GM12878 (cell line): ENCODE measurements around the gene PPP2R3C. TPM values are rescaled to one million over a fixed set of nuclear protein-coding genes. Genes with fewer than 3 reads are reported as not detected.

ENCODE experiments used
- ATAC-seq: fragments of 200-7000 bp; cut with Tn5 transposase; 3 replicates; pipeline ENCODE4 v1.9.1; 2020; ENCODE audit warnings: mild to moderate bottlenecking, moderate library complexity
- BruUV-seq: library from RNA; stranded (reverse); fragments of 400-500 nt; replicated peaks from 2 replicates; lab custom pipeline; 2021; lab: Mats Ljungman, UMichigan
- CTCF ChIA-PET: fragments of 300-600 bp; sonication (Branson Sonifier 250); formaldehyde crosslinking; extraction: SDS; loops from one replicate; lab custom pipeline; 2021; ENCODE audit warnings: inconsistent platforms; lab: Yijun Ruan, JAX
- POLR2A ChIA-PET: fragments of 350-600 bp; formaldehyde crosslinking; extraction: SDS; loops from one replicate; lab custom pipeline; 2021; ENCODE audit warnings: inconsistent platforms; lab: Charles Lee
- RAD21 ChIA-PET: fragments of 300-600 bp; sonication (Branson Sonifier 250); formaldehyde crosslinking; loops from one replicate; lab custom pipeline; 2023; ENCODE audit warnings: antibody characterized with exemption; ENCODE audit not compliant: unreplicated experiment; lab: Charles Lee
- SMC1A ChIA-PET: fragments of 300-600 bp; sonication (Branson Sonifier 250); formaldehyde crosslinking; loops from one replicate; lab custom pipeline; 2023; ENCODE audit not compliant: unreplicated experiment, uncharacterized antibody; lab: Charles Lee
- DNase-seq: peaks from one replicate; pipeline ENCODE4 v3.0.0-alpha.2; 2011; ENCODE audit warnings: low read depth, low spot score
- FAIRE-seq: peaks from 3 replicates; lab custom pipeline; 2011; peaks lifted over from hg19 to GRCh38; lab: Jason Lieb, UNC
- H2AFZ ChIP-seq: 2 replicates; pipeline ENCODE4 v1.6.0; 2011; ENCODE audit warnings: low read depth, low read length, control low read depth; ENCODE audit not compliant: control insufficient read depth
- H3K27ac ChIP-seq: 2 replicates; pipeline ENCODE4 v1.5.1; 2011; ENCODE audit warnings: control low read depth; ENCODE audit not compliant: control insufficient read depth, insufficient read depth
- H3K27me3 ChIP-seq, 2 experiments: replicated peaks in 1 of 2; 2 replicates each; pipeline versions ENCODE4 v1.6.0 to v1.6.1; 2011; ENCODE audit warnings: low read length in 1 of 2; ENCODE audit not compliant: control insufficient read depth in 2 of 2, insufficient read depth in 2 of 2
- H3K36me3 ChIP-seq, 2 experiments: 2 replicates each; pipeline ENCODE4 v1.5.1; 2011; ENCODE audit warnings: low read length in 1 of 2; ENCODE audit not compliant: control insufficient read depth in 2 of 2, insufficient read depth in 2 of 2
- H3K4me1 ChIP-seq: 2 replicates; pipeline ENCODE4 v1.6.1; 2011; ENCODE audit warnings: mild to moderate bottlenecking, low read length, moderate library complexity, mixed read lengths; ENCODE audit not compliant: control insufficient read depth, insufficient read depth
- H3K4me2 ChIP-seq: 2 replicates; pipeline ENCODE4 v1.6.0; 2011; ENCODE audit warnings: control low read depth; ENCODE audit not compliant: control insufficient read depth, insufficient read depth
- H3K4me3 ChIP-seq: fragments of 200-600 bp; sonication (generic); 2 replicates; pipeline ENCODE4 v1.5.1; 2016
- H3K79me2 ChIP-seq: 2 replicates; pipeline ENCODE4 v1.6.0; 2011; ENCODE audit warnings: low read length; ENCODE audit not compliant: control insufficient read depth, insufficient read depth
- H3K9ac ChIP-seq: 2 replicates; pipeline ENCODE4 v1.8.0; 2011; ENCODE audit warnings: low read length, control low read depth, mixed read lengths; ENCODE audit not compliant: control insufficient read depth, insufficient read depth
- H3K9me3 ChIP-seq: replicated peaks from 3 replicates; pipeline ENCODE4 v1.5.1; 2011; ENCODE audit warnings: mild to moderate bottlenecking, low read length; ENCODE audit not compliant: control insufficient read depth, insufficient read depth
- H4K20me1 ChIP-seq: 2 replicates; pipeline ENCODE4 v1.6.0; 2011; ENCODE audit not compliant: control insufficient read depth, insufficient read depth
- CBFB ChIP-seq: IDR thresholded peaks from 2 replicates; pipeline ENCODE4 v1.6.1; 2016; ENCODE audit warnings: antibody characterized with exemption, low read depth
- GABPA ChIP-seq: IDR thresholded peaks from 2 replicates; pipeline ENCODE4 v1.6.1; 2014; ENCODE audit warnings: antibody characterized with exemption, low read depth, mild to moderate bottlenecking, inconsistent platforms
- IRF4 ChIP-seq: IDR thresholded peaks from 2 replicates; pipeline ENCODE4 v1.6.1; 2011; ENCODE audit warnings: low read depth, low read length
- PAX5 ChIP-seq: IDR thresholded peaks from 2 replicates; pipeline ENCODE4 v1.6.1; 2011; ENCODE audit warnings: low read depth, low read length, borderline replicate concordance
- RELB ChIP-seq: fragments of 450-650 bp; IDR thresholded peaks from 2 replicates; pipeline ENCODE4 v1.6.1; 2017; ENCODE audit warnings: low read depth, mild to moderate bottlenecking, moderate library complexity
- SMC3 ChIP-seq: IDR thresholded peaks from 2 replicates; pipeline ENCODE4 v1.6.1; 2011; ENCODE audit warnings: low read length, improper control_type of control experiment, borderline replicate concordance
- TCF7 ChIP-seq: IDR thresholded peaks from 2 replicates; pipeline ENCODE4 v1.6.1; 2014; ENCODE audit warnings: antibody characterized with exemption, borderline replicate concordance
- USF2 ChIP-seq: IDR thresholded peaks from 2 replicates; pipeline ENCODE4 v1.6.1; 2011; ENCODE audit warnings: low read depth, low read length, improper control_type of control experiment, borderline replicate concordance
- YY1 ChIP-seq: IDR thresholded peaks from 2 replicates; pipeline ENCODE4 v1.6.1; 2011; ENCODE audit warnings: low read depth, mild to moderate bottlenecking, low read length
- WGBS: methylation state at CpG from one replicate; pipeline ENCODE4 v1.1.6; 2016; ENCODE audit warnings: low lambda C conversion rate; ENCODE audit not compliant: insufficient replicate concordance, insufficient coverage; ENCODE audit errors: missing lambda C conversion rate; 5-methylcytosine and 5-hydroxymethylcytosine counted together
- in situ Hi-C: fragments of 300-500 bp; cut with MboI; formaldehyde crosslinking; loops from 9 replicates; pipeline ENCODE4 v1.14.3; 2018; ENCODE audit warnings: mixed read lengths
- intact Hi-C: fragments of 100-400 bp; cut with micrococcal nuclease; formaldehyde crosslinking; loops from one replicate; pipeline ENCODE4 v1.14.2; 2022; ENCODE audit not compliant: unreplicated experiment
- polyA plus RNA-seq, 11 experiments: library from polyadenylated mRNA; depleted of rRNA in 4 of 11; unstranded in 6 of 11; stranded (reverse) in 5 of 11; fragments of >200 nt; fragmentation: Nextera tagmentation in 4 of 11; fragmentation: Illumina TruSeq in 1 of 11; extraction: Ambion mirVana in 4 of 11; extraction: Trizol in 1 of 11; gene quantifications; 1 replicate in 1 of 11; 2 replicates in 10 of 11; pipeline versions ENCODE4 v1.2.1 to v1.2.3, GENCODE V29; 2011 to 2016; ENCODE audit warnings: inconsistent platforms in 2 of 11, missing spikeins in 2 of 11, low read depth in 1 of 11
- total RNA-seq, 4 experiments: library from RNA; depleted of rRNA in 3 of 4; stranded (reverse); fragments of >200 nt in 3 of 4; fragmentation: Illumina TruSeq in 1 of 4; extraction: Trizol in 1 of 4; gene quantifications; 2 replicates each; pipeline versions ENCODE4 v1.2.1 to v1.2.3, GENCODE V29; 2013 to 2021
- TF ChIP-seq, protein P1 (sequence below): fragments of 450-650 bp; formaldehyde crosslinking; IDR thresholded peaks from 2 replicates; pipeline ENCODE4 v1.5.0; 2022; ENCODE audit warnings: mild to moderate bottlenecking, missing genetic modification characterization
- TF ChIP-seq, protein P2 (sequence below): fragments of 450-650 bp; IDR thresholded peaks from 2 replicates; pipeline ENCODE4 v1.6.1; 2016; ENCODE audit warnings: mild to moderate bottlenecking

PPP2R3C gene
- total and polyA plus RNA-seq, 10 of the 15 experiments (the other 5 are each of a cell fraction or from before 2014, with no cell fraction given), result 27.6 to 80.5 (median 42.9) TPM

- TF ChIP-seq RELB, result peak; percentile 34; the same call in 1 of the 2 replicates
Observed at GRCh38 chr14:35122696-35123387, 1.1 kb upstream of the PPP2R3C start (continued).

DNA sequence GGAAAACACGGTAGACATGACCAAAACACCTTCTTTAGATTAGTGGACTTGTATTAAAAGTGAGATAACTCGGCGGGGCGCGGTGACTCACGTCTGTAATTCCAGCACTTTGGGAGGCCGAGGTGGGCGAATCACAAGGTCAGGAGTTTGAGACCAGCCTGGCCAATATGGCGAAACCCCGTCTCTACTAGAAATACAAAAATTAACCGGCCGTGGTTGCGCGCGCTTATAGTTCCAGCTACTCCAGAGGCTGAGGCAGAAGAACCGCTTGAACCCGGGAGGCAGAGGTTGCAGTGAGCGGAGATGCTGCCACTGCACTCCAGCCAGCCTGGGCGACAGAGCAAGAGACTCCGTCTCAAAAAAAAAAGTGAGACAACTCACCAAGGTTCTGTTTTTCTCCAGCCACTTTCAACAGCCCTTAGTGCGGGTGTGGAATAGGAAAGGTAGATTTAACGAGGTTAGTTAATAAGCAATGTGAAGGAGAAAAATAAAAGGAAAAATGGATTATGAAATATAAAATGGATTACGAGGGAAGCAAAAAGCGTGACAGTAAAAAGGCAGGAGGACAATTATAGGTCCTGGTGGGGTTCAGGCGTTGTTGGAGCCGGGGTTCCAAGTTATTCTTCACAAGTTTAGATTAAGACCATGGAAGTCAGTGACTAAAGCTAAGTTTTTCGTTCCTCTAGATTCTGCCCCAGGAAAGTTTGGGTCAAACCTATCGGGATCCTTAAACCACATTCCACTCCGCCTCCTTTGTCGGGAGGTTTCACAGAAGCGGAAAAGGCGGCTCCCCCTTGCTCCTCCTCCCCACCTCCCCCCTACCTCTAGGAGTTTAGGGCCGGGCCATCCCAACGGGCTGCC, 534 bp downstream of the PPP2R3C start:
- peak; percentile 1 for ATAC-seq
- 0 out of 2 replicates have a peak, but pooled peaks cover 2% of the 10 kb centered on the region for H3K4me1 ChIP-seq
- ChIA-PET CTCF (interaction anchor here (0.6 to 4.5 kb wide), 5 partner anchors 20 to 552 kb away, joined by 3 to 29 read pairs (median 3); no protein-coding TSS in a partner anchor), SMC1A (interaction anchor here (0.6 to 1.9 kb wide), 6 partner anchors 20 to 295 kb away, joined by 3 to 6 read pairs (median 6); partner anchors contain the start of genes FAM177A1 and SRP54), POLR2A (interaction anchor here (0.7 to 2.5 kb wide), 7 partner anchors 14 to 246 kb away, joined by 3 to 20 read pairs (median 4); partner anchors contain the start of genes BAZ1A, FAM177A1 and SRP54), RAD21 (interaction anchor here (1.3 to 2.6 kb wide), 5 partner anchors 19 to 705 kb away, joined by 4 to 11 read pairs (median 6); partner anchors contain the start of genes BRMS1L and FAM177A1)
- in situ Hi-C loops (no loop called here), intact Hi-C loops (loop anchor here (1.0 to 5.0 kb wide), 3 partner anchors 139 to 249 kb away; partner anchors contain the start of gene SRP54)
- peak overlapping the region; percentile 83 for H3K4me3 ChIP-seq
- peak overlapping the region; percentile 98 for H3K9ac ChIP-seq
- H3K4me2 ChIP-seq, result peak overlapping the region; percentile 83
- BruUV-seq, result TSS peak; percentile 82
- WGBS, result under 1% methylated on average over 33 of the region's 34 CpGs
- DNase-seq, result no peak
- no peak for FAIRE-seq
- H3K27me3 ChIP-seq, result no peaks in the 10 kb centered on the region
- peaks cover 26% of the 10 kb centered on the region for H3K79me2 ChIP-seq
- H3K9me3 ChIP-seq, result no peaks in the 10 kb centered on the region
- H3K27ac ChIP-seq, result peak overlapping the region; percentile 99
- H4K20me1 ChIP-seq, result no peaks in the 10 kb centered on the region
- peak overlapping the region; percentile 100 for H2AFZ ChIP-seq
- H3K36me3 ChIP-seq, result no peaks in the 10 kb centered on the region
- TF ChIP-seq USF2, result no peak
- TF ChIP-seq TCF7, result 0 out of 2 replicates have a peak, but pooled peaks have one; percentile 24
- no peak for TF ChIP-seq PAX5
- 0 out of 2 replicates have a peak, but pooled peaks have one; percentile 18 for TF ChIP-seq YY1
- TF ChIP-seq GABPA, result no peak
- TF ChIP-seq IRF4, result 0 out of 2 replicates have a peak, but pooled peaks have one; percentile 6
- 0 out of 2 replicates have a peak, but pooled peaks have one; percentile 21 for TF ChIP-seq CBFB
- TF ChIP-seq, protein P1, sequence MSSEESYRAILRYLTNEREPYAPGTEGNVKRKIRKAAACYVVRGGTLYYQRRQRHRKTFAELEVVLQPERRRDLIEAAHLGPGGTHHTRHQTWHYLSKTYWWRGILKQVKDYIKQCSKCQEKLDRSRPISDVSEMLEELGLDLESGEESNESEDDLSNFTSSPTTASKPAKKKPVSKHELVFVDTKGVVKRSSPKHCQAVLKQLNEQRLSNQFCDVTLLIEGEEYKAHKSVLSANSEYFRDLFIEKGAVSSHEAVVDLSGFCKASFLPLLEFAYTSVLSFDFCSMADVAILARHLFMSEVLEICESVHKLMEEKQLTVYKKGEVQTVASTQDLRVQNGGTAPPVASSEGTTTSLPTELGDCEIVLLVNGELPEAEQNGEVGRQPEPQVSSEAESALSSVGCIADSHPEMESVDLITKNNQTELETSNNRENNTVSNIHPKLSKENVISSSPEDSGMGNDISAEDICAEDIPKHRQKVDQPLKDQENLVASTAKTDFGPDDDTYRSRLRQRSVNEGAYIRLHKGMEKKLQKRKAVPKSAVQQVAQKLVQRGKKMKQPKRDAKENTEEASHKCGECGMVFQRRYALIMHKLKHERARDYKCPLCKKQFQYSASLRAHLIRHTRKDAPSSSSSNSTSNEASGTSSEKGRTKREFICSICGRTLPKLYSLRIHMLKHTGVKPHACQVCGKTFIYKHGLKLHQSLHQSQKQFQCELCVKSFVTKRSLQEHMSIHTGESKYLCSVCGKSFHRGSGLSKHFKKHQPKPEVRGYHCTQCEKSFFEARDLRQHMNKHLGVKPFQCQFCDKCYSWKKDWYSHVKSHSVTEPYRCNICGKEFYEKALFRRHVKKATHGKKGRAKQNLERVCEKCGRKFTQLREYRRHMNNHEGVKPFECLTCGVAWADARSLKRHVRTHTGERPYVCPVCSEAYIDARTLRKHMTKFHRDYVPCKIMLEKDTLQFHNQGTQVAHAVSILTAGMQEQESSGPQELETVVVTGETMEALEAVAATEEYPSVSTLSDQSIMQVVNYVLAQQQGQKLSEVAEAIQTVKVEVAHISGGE (CRISPR knock-in tag), result no peak
- TF ChIP-seq SMC3, result no peak
- TF ChIP-seq, protein P2, sequence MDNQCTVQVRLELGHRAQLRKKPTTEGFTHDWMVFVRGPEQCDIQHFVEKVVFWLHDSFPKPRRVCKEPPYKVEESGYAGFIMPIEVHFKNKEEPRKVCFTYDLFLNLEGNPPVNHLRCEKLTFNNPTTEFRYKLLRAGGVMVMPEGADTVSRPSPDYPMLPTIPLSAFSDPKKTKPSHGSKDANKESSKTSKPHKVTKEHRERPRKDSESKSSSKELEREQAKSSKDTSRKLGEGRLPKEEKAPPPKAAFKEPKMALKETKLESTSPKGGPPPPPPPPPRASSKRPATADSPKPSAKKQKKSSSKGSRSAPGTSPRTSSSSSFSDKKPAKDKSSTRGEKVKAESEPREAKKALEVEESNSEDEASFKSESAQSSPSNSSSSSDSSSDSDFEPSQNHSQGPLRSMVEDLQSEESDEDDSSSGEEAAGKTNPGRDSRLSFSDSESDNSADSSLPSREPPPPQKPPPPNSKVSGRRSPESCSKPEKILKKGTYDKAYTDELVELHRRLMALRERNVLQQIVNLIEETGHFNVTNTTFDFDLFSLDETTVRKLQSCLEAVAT, result no peak
